ENCODE results near the gene KIZ.

KIZ gene

GRCh38 chr20:21157006-21157405, 31.1 kb downstream of the KIZ start:
- Histone ChIP-seq H3K4me1 (ENCODE audit: insufficient read depth, poor library complexity, severe bottlenecking) (peaks cover 8% of the 10 kb centered on the region), H3K4me3 (ENCODE audit: severe bottlenecking) (no peak overlapping the region), H3K27ac (ENCODE audit: poor library complexity, severe bottlenecking) (no peak overlapping the region), H3K27me3 (ENCODE audit: insufficient read depth, poor library complexity, severe bottlenecking) (no peaks in the 10 kb centered on the region), H3K9me3 (ENCODE audit: severe bottlenecking) (no peaks in the 10 kb centered on the region), H3K36me3 (ENCODE audit: low read depth) (no peaks in the 10 kb centered on the region)
- TF ChIP-seq CTCF (IDR thresholded peaks at IDR 0.05; ENCODE audit: poor library complexity, severe bottlenecking) = no peak
- ATAC-seq (ENCODE audit: low read depth) (no peak), DNase-seq (ENCODE audit: low spot score) (no peak)

DNA sequence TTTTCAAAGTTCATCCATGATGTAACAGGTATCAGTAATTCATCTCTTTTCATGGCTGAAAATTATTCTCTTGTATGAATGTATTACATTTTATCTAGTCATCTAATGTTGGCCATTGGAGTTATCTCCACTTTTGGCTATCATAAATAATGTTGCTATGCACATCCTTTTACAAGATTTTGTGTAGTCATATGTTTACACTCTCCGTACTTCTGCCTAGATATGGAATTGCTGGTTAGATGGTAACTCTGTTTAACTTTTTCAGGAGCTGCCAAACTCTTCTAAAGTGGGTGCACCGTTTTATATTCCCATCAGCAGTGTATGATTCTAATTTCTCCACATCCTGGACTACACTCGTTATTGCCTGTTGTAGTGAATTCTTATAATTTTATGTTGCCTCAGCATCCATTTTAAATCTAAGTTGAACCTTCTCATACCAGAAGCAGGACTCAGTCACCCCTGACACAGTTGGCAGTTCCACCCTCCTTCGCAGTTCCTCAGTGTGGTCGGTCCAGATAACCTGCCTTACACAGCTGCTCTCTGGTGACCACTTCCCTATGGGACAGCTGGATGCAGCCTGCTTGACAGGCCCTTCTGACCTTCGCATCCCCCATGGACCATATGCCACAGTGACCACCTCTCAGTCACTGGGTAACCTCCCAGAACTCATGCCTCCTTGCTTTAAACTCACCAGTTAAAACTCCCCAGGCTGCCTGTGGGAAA, 33.9 kb downstream of the KIZ start:
- no peak for DNase-seq (ENCODE audit: low spot score)
- Histone ChIP-seq H3K36me3 (ENCODE audit: low read depth) (no peaks in the 10 kb centered on the region), H3K4me3 (ENCODE audit: severe bottlenecking) (no peak overlapping the region), H3K27ac (ENCODE audit: poor library complexity, severe bottlenecking) (no peak overlapping the region), H3K4me1 (ENCODE audit: insufficient read depth, poor library complexity, severe bottlenecking) (peaks cover 19% of the 10 kb centered on the region), H3K9me3 (ENCODE audit: severe bottlenecking) (no peaks in the 10 kb centered on the region), H3K27me3 (ENCODE audit: insufficient read depth, poor library complexity, severe bottlenecking) (no peaks in the 10 kb centered on the region)
- no peak for TF ChIP-seq CTCF (IDR thresholded peaks at IDR 0.05; ENCODE audit: poor library complexity, severe bottlenecking)
- ATAC-seq (ENCODE audit: low read depth) = no peak

DNA sequence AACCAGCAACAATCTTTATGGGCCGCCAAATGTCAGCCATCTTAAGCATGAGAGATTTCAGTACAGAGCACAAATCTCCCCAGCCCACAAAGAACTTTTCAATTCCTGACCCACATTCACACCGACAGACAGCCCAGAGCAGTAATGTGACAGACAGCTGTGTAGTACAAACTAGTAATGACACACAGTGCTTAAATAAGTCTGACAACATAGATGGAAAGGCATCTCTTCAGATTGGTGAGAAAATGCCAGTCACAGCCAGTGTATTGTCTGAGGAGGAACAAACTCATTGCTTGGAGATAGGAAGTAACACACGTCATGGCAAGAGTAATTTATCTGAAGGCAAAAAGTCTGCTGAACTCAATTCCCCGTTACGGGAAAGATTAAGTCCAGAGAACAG, 36.0 kb downstream of the KIZ start:
- Histone ChIP-seq H3K4me3 (ENCODE audit: severe bottlenecking) (no peak overlapping the region), H3K36me3 (ENCODE audit: low read depth) (0 out of 2 replicates have a peak, but pooled peaks cover 2% of the 10 kb centered on the region), H3K27me3 (ENCODE audit: insufficient read depth, poor library complexity, severe bottlenecking) (no peaks in the 10 kb centered on the region), H3K4me1 (ENCODE audit: insufficient read depth, poor library complexity, severe bottlenecking) (peaks cover 11% of the 10 kb centered on the region), H3K9me3 (ENCODE audit: severe bottlenecking) (no peaks in the 10 kb centered on the region), H3K27ac (ENCODE audit: poor library complexity, severe bottlenecking) (peak overlapping the region; percentile 53)
- TF ChIP-seq CTCF (IDR thresholded peaks at IDR 0.05; ENCODE audit: poor library complexity, severe bottlenecking) = no peak
- DNase-seq (ENCODE audit: low spot score) (no peak), ATAC-seq (ENCODE audit: low read depth) (no peak)

GRCh38 chr20:21162631-21163030, 36.7 kb downstream of the KIZ start:
- peak overlapping the region; percentile 53 for H3K27ac ChIP-seq (ENCODE audit: poor library complexity, severe bottlenecking)
- no peak overlapping the region for H3K4me3 ChIP-seq (ENCODE audit: severe bottlenecking)
- H3K4me1 ChIP-seq (ENCODE audit: insufficient read depth, poor library complexity, severe bottlenecking) = peaks cover 11% of the 10 kb centered on the region
- H3K27me3 ChIP-seq (ENCODE audit: insufficient read depth, poor library complexity, severe bottlenecking) = no peaks in the 10 kb centered on the region
- H3K36me3 ChIP-seq (ENCODE audit: low read depth) = 0 out of 2 replicates have a peak, but pooled peaks cover 3% of the 10 kb centered on the region
- no peaks in the 10 kb centered on the region for H3K9me3 ChIP-seq (ENCODE audit: severe bottlenecking)
- ATAC-seq (ENCODE audit: low read depth) = peak; percentile 82
- no peak for DNase-seq (ENCODE audit: low spot score)
- no peak for TF ChIP-seq CTCF (IDR thresholded peaks at IDR 0.05; ENCODE audit: poor library complexity, severe bottlenecking)

DNA sequence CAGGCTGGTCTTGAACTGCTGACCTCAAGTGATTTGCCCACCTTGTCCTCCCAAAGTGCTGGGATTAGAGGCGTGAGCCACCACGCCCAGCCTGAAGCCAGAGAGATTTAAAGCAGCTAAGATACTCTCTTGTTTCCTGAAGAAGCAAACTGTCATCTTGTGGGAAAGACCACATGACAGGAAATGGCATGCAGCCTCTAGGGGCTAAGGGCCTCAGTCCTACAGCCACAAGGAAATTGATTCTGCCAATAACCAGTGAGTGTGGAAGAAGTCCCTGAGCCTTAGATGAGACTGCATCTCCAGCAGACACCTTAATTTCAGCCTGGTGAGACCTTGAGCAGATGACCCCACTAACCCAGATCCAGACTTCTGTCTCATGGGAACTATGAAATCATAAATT, 40.9 kb downstream of the KIZ start:
- Histone ChIP-seq H3K4me1 (ENCODE audit: insufficient read depth, poor library complexity, severe bottlenecking) (peaks cover 11% of the 10 kb centered on the region), H3K36me3 (ENCODE audit: low read depth) (0 out of 2 replicates have a peak, but pooled peaks cover 3% of the 10 kb centered on the region), H3K4me3 (ENCODE audit: severe bottlenecking) (no peak overlapping the region), H3K27ac (ENCODE audit: poor library complexity, severe bottlenecking) (no peak overlapping the region), H3K27me3 (ENCODE audit: insufficient read depth, poor library complexity, severe bottlenecking) (no peaks in the 10 kb centered on the region), H3K9me3 (ENCODE audit: severe bottlenecking) (no peaks in the 10 kb centered on the region)
- DNase-seq (ENCODE audit: low spot score) = no peak
- TF ChIP-seq CTCF (IDR thresholded peaks at IDR 0.05; ENCODE audit: poor library complexity, severe bottlenecking) = no peak
- no peak for ATAC-seq (ENCODE audit: low read depth)

All from RWPE2 (cell line).